ENCODE results near the gene GGT6.

Gene GGT6

DNA sequence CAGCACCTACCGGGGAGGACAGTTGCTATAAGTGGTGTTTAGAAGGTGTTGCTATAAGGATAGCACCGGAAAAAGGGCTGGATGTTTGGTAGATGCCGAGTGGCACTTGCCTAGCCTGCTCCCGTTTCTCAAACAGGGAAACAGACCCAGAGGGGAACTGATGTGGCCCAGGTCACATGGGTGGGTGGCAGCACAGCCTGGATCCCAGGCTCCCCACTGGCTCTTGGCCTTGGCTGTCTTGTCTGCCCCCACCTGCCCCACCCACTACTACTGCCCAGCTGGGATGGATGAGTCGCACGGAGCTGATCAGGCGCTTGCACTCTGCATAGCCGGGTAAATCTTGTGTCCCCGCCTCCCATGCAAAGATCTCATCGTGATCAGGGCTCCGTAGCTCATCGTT is 31.2 kb upstream of the GGT6 start (continued):
- TF ChIP-seq, protein P1, sequence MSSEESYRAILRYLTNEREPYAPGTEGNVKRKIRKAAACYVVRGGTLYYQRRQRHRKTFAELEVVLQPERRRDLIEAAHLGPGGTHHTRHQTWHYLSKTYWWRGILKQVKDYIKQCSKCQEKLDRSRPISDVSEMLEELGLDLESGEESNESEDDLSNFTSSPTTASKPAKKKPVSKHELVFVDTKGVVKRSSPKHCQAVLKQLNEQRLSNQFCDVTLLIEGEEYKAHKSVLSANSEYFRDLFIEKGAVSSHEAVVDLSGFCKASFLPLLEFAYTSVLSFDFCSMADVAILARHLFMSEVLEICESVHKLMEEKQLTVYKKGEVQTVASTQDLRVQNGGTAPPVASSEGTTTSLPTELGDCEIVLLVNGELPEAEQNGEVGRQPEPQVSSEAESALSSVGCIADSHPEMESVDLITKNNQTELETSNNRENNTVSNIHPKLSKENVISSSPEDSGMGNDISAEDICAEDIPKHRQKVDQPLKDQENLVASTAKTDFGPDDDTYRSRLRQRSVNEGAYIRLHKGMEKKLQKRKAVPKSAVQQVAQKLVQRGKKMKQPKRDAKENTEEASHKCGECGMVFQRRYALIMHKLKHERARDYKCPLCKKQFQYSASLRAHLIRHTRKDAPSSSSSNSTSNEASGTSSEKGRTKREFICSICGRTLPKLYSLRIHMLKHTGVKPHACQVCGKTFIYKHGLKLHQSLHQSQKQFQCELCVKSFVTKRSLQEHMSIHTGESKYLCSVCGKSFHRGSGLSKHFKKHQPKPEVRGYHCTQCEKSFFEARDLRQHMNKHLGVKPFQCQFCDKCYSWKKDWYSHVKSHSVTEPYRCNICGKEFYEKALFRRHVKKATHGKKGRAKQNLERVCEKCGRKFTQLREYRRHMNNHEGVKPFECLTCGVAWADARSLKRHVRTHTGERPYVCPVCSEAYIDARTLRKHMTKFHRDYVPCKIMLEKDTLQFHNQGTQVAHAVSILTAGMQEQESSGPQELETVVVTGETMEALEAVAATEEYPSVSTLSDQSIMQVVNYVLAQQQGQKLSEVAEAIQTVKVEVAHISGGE (tag by site-specific recombination; conservative IDR thresholded peaks at IDR 0.05; ENCODE audit: low read depth), result no peak
- no peak for TF ChIP-seq ZNF391 (tag by site-specific recombination; IDR thresholded peaks at IDR 0.05; ENCODE audit: borderline replicate concordance, low read depth)
- TF ChIP-seq, protein P2, sequence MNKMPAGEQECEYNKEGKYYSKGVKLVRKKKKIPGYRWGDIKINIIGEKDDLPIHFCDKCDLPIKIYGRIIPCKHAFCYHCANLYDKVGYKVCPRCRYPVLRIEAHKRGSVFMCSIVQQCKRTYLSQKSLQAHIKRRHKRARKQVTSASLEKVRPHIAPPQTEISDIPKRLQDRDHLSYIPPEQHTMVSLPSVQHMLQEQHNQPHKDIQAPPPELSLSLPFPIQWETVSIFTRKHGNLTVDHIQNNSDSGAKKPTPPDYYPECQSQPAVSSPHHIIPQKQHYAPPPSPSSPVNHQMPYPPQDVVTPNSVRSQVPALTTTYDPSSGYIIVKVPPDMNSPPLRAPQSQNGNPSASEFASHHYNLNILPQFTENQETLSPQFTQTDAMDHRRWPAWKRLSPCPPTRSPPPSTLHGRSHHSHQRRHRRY (tag by site-specific recombination; IDR thresholded peaks at IDR 0.05), result no peak
- peak; percentile 89 for TF ChIP-seq ZFHX2 (tag by site-specific recombination; conservative IDR thresholded peaks at IDR 0.05)
- no peak for TF ChIP-seq ZNF510 (tag by site-specific recombination; IDR thresholded peaks at IDR 0.05; ENCODE audit: insufficient replicate concordance)
- TF ChIP-seq SALL2 (tag by site-specific recombination; IDR thresholded peaks at IDR 0.05; ENCODE audit: borderline replicate concordance), result no peak
- TF ChIP-seq SP3 (tag by site-specific recombination; IDR thresholded peaks at IDR 0.05), result no peak
- TF ChIP-seq, protein P3, sequence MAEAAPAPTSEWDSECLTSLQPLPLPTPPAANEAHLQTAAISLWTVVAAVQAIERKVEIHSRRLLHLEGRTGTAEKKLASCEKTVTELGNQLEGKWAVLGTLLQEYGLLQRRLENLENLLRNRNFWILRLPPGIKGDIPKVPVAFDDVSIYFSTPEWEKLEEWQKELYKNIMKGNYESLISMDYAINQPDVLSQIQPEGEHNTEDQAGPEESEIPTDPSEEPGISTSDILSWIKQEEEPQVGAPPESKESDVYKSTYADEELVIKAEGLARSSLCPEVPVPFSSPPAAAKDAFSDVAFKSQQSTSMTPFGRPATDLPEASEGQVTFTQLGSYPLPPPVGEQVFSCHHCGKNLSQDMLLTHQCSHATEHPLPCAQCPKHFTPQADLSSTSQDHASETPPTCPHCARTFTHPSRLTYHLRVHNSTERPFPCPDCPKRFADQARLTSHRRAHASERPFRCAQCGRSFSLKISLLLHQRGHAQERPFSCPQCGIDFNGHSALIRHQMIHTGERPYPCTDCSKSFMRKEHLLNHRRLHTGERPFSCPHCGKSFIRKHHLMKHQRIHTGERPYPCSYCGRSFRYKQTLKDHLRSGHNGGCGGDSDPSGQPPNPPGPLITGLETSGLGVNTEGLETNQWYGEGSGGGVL (tag by site-specific recombination; IDR thresholded peaks at IDR 0.05), result no peak
- TF ChIP-seq ZNF202 (tag by site-specific recombination; IDR thresholded peaks at IDR 0.05; ENCODE audit: borderline replicate concordance), result no peak
- TF ChIP-seq REPIN1 (tag by site-specific recombination; IDR thresholded peaks at IDR 0.05; ENCODE audit: low read depth), result no peak
- TF ChIP-seq ZNF24 (tag by site-specific recombination; IDR thresholded peaks at IDR 0.05), result no peak
- TF ChIP-seq ZNF311 (tag by site-specific recombination; IDR thresholded peaks at IDR 0.05; ENCODE audit: borderline replicate concordance), result no peak
- no peak for TF ChIP-seq ZNF404 (tag by site-specific recombination; IDR thresholded peaks at IDR 0.05)
- 0 out of 2 replicates have a peak, but pooled peaks have one; percentile 16 for TF ChIP-seq ZNF629 (tag by site-specific recombination; IDR thresholded peaks at IDR 0.05)
- no peak for TF ChIP-seq FEZF1 (tag by site-specific recombination; IDR thresholded peaks at IDR 0.05)
- TF ChIP-seq ZNF623 (tag by site-specific recombination; IDR thresholded peaks at IDR 0.05), result no peak
- peak; percentile 70 for TF ChIP-seq ZIC2 (tag by site-specific recombination; IDR thresholded peaks at IDR 0.05)
- no peak for TF ChIP-seq ZNF624 (tag by site-specific recombination; IDR thresholded peaks at IDR 0.05)
- TF ChIP-seq ZNF175 (tag by site-specific recombination; IDR thresholded peaks at IDR 0.05), result no peak
- TF ChIP-seq, protein P4, sequence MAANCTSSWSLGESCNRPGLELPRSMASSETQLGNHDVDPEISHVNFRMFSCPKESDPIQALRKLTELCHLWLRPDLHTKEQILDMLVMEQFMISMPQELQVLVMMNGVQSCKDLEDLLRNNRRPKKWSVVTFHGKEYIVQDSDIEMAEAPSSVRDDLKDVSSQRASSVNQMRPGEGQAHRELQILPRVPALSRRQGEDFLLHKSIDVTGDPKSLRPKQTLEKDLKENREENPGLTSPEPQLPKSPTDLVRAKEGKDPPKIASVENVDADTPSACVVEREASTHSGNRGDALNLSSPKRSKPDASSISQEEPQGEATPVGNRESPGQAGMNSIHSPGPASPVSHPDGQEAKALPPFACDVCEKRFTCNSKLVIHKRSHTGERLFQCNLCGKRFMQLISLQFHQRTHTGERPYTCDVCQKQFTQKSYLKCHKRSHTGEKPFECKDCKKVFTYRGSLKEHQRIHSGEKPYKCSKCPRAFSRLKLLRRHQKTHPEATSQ (tag by site-specific recombination; IDR thresholded peaks at IDR 0.05), result no peak
- TF ChIP-seq ZNF426 (tag by site-specific recombination; IDR thresholded peaks at IDR 0.05), result no peak
- TF ChIP-seq ZNF561 (tag by site-specific recombination; IDR thresholded peaks at IDR 0.05; ENCODE audit: borderline replicate concordance), result no peak
- no peak for TF ChIP-seq ZNF610 (tag by site-specific recombination; IDR thresholded peaks at IDR 0.05; ENCODE audit: borderline replicate concordance)
- TF ChIP-seq ZNF558 (tag by site-specific recombination; IDR thresholded peaks at IDR 0.05), result no peak
- TF ChIP-seq, protein P5, sequence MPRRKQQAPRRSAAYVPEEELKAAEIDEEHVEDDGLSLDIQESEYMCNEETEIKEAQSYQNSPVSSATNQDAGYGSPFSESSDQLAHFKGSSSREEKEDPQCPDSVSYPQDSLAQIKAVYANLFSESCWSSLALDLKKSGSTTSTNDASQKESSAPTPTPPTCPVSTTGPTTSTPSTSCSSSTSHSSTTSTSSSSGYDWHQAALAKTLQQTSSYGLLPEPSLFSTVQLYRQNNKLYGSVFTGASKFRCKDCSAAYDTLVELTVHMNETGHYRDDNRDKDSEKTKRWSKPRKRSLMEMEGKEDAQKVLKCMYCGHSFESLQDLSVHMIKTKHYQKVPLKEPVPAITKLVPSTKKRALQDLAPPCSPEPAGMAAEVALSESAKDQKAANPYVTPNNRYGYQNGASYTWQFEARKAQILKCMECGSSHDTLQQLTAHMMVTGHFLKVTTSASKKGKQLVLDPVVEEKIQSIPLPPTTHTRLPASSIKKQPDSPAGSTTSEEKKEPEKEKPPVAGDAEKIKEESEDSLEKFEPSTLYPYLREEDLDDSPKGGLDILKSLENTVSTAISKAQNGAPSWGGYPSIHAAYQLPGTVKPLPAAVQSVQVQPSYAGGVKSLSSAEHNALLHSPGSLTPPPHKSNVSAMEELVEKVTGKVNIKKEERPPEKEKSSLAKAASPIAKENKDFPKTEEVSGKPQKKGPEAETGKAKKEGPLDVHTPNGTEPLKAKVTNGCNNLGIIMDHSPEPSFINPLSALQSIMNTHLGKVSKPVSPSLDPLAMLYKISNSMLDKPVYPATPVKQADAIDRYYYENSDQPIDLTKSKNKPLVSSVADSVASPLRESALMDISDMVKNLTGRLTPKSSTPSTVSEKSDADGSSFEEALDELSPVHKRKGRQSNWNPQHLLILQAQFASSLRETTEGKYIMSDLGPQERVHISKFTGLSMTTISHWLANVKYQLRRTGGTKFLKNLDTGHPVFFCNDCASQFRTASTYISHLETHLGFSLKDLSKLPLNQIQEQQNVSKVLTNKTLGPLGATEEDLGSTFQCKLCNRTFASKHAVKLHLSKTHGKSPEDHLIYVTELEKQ (tag by site-specific recombination; IDR thresholded peaks at IDR 0.05; ENCODE audit: borderline replicate concordance), result no peak
- no peak for TF ChIP-seq ZNF324 (tag by site-specific recombination; IDR thresholded peaks at IDR 0.05)
- no peak for TF ChIP-seq ZSCAN30 (tag by site-specific recombination; IDR thresholded peaks at IDR 0.05)
- no peak for TF ChIP-seq ZNF140 (tag by site-specific recombination; IDR thresholded peaks at IDR 0.05)
- TF ChIP-seq, protein P6, sequence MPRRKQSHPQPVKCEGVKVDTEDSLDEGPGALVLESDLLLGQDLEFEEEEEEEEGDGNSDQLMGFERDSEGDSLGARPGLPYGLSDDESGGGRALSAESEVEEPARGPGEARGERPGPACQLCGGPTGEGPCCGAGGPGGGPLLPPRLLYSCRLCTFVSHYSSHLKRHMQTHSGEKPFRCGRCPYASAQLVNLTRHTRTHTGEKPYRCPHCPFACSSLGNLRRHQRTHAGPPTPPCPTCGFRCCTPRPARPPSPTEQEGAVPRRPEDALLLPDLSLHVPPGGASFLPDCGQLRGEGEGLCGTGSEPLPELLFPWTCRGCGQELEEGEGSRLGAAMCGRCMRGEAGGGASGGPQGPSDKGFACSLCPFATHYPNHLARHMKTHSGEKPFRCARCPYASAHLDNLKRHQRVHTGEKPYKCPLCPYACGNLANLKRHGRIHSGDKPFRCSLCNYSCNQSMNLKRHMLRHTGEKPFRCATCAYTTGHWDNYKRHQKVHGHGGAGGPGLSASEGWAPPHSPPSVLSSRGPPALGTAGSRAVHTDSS (tag by site-specific recombination; IDR thresholded peaks at IDR 0.05), result no peak

Measured in HEK293 (cell line).